Naive thymus-derived CD8-positive, alpha-beta T cell (primary cell): ENCODE data around the gene PRXL2B. TPM values are rescaled to one million over a fixed set of nuclear protein-coding genes. Genes with fewer than 3 reads are reported as not detected.

Experiments
- ATAC-seq, 2 donors: fragments of 150-1000 bp; cut with Tn5 transposase in 1 of 2; sonication (Bioruptor Pico), chemical (Tn5 transposase) in 1 of 2; 1 replicate in 1 of 2; 2 replicates in 1 of 2; pipeline ENCODE4 v1.10.0; 2021; ENCODE audit warnings: mild to moderate bottlenecking in 2 of 2, moderate library complexity in 2 of 2
- POLR2A ChIA-PET: fragments of 350-600 bp; sonication (Branson Sonifier 250); formaldehyde crosslinking; loops from one replicate; lab custom pipeline; 2021; ENCODE audit warnings: antibody characterized with exemption; lab: Charles Lee
- DNase-seq, 10 donors: peaks; one replicate each; pipeline versions ENCODE4 v3.0.0 to v3.0.0-alpha.2; 2020 to 2022
- H3K27ac Mint-ChIP-seq, 10 donors: one replicate each; pipeline ENCODE4 v1.8.0; 2020 to 2022; ENCODE audit warnings: mild to moderate bottlenecking in 10 of 10, mixed read lengths in 10 of 10, moderate library complexity in 4 of 10, inconsistent platforms in 1 of 10
- H3K27me3 Mint-ChIP-seq, 5 donors: one replicate each; pipeline ENCODE4 v1.8.0; 2021 to 2022; ENCODE audit warnings: mixed read lengths in 5 of 5
- H3K36me3 Mint-ChIP-seq, 3 donors: one replicate each; pipeline ENCODE4 v1.8.0; 2020 to 2022; ENCODE audit warnings: mixed read lengths in 3 of 3, mild to moderate bottlenecking in 2 of 3, inconsistent platforms in 1 of 3
- H3K4me1 Mint-ChIP-seq, 4 donors: one replicate each; pipeline ENCODE4 v1.8.0; 2021 to 2022; ENCODE audit warnings: mixed read lengths in 4 of 4
- H3K4me3 Mint-ChIP-seq, 10 donors: one replicate each; pipeline ENCODE4 v1.8.0; 2020 to 2022; ENCODE audit warnings: mild to moderate bottlenecking in 10 of 10, mixed read lengths in 10 of 10, moderate library complexity in 6 of 10, inconsistent platforms in 1 of 10
- H3K9me3 Mint-ChIP-seq, 9 donors: one replicate each; pipeline ENCODE4 v1.8.0; 2020 to 2022; ENCODE audit warnings: mixed read lengths in 9 of 9, mild to moderate bottlenecking in 3 of 9, inconsistent platforms in 1 of 9, moderate library complexity in 1 of 9
- polyA plus RNA-seq, 3 donors: library from polyadenylated mRNA; unstranded; fragments of 300-500 nt; fragmentation: Illumina TruSeq; gene quantifications; one replicate each; pipeline ENCODE4 v1.2.3, GENCODE V29; 2021
- total RNA-seq, 8 experiments: library from RNA in 2 of 8; stranded (reverse) in 2 of 8; gene quantifications; one replicate each; pipeline ENCODE4 v1.2.3 and lab custom pipeline; 2021 to 2026

Gene PRXL2B
- total and polyA plus RNA-seq, 5 experiments from 2014 or later = 20.6 to 45.4 (median 37.5) TPM

DNA sequence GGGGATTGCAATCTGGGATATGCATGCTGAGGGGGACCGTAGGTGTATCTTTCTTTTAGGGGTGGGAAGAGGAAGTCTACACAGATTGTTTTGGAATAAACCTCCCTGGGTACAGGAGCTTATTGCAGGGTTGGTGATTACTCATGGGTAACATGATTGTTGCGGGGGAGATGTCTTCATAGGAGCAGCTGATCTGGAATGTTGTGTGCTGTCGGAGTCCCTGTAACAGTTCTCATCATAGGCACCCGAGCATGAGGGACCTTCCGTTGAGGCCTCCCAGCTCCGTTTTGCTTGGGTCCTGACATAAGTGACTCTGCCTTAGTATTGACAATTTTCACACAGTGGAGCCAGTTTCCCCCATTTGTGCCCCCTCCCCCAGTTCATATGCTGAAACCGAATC is 4.2 kb upstream of the PRXL2B start:
- POLR2A ChIA-PET = interaction anchor here (0.7 to 13.6 kb wide), 5 partner anchors 22 to 168 kb away, joined by 3 to 408 read pairs (median 65); partner anchors contain the start of genes PANK4, PEX10 and TNFRSF14
- H3K27me3 Mint-ChIP-seq = no peaks in the 10 kb centered on the region

DNA sequence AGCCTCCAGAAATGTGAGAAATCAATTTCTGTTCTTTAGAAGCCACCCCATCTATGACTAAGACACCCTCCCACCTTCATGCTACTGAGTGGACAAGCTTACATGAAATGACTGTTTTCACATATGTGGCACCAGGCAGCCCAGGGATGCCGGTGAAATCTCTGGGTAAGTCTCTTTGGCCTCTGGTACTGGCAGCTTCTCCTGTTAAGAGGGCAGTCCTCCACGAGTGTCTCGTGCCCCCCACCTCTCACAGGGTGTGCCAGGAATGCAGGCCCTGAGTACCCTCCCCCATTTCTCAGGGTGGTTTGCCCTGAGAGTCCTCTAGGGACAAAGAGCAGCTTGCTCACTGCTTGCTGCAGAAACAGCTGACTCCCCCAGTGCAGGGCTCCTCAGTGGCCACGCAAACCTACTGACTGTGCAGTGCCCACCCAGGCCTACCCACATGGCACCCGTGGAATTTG is 3.2 kb upstream of the PRXL2B start:
- ATAC-seq = no peak
- POLR2A ChIA-PET = interaction anchor here (1.1 to 13.6 kb wide), 7 partner anchors 11 to 384 kb away, joined by 4 to 408 read pairs (median 65); partner anchors contain the start of genes PANK4, PEX10 and TNFRSF14
- Mint-ChIP-seq H3K27ac (peak overlapping the region; percentile 87 to 99 (median 96)), H3K27me3 (no peaks in the 10 kb centered on the region), H3K4me3 (peak overlapping the region in 9 of 10 donors; percentile 26 to 96 (median 88)), H3K36me3 (no peaks in the 10 kb centered on the region), H3K4me1 (peaks cover 34 to 71% (median 66%) of the 10 kb centered on the region in 4 donors), H3K9me3 (no peaks in the 10 kb centered on the region)
- peak in 2 of 10 donors; percentile 1 to 53 for DNase-seq

More for the DNA sequence above, 4.2 kb upstream of the PRXL2B start:
- H3K4me3 Mint-ChIP-seq = peak overlapping the region in 1 of 10 donors; percentile 52
- H3K36me3 Mint-ChIP-seq = no peaks in the 10 kb centered on the region
- ATAC-seq = no peak
- H3K27ac Mint-ChIP-seq = peak overlapping the region; percentile 72 to 99 (median 94)
- H3K9me3 Mint-ChIP-seq = no peaks in the 10 kb centered on the region
- H3K4me1 Mint-ChIP-seq = peaks cover 33 to 77% (median 71%) of the 10 kb centered on the region in 4 donors
- DNase-seq = no peak

DNA sequence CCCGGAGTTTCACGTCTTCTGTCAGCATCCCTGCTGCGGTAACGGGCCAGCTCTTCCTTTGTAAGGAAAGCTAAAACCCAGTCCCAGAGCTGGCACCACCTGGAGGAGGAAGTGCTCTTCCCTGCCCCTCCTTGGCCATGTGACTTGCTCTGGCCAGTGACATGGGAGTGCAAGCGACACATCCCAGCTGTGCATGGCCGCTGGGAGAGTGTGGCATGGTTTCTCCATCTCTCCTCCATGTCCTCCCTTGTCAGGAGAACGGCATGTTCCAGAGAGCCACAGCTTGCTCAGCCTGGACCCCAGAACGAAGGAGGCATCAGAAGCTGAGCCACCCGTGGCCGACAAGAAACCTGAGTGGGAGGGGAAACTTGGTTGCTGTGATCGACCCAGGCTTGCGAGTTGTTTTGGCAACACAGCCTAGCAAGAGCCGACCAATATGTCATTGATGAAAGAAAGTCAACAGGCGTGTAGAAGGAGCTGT is 2.7 kb upstream of the PRXL2B start:
- peak overlapping the region; percentile 87 to 99 (median 96) for H3K27ac Mint-ChIP-seq
- ATAC-seq (peak; percentile 31 to 45), DNase-seq (peak in 9 of 10 donors; percentile 39 to 83 (median 72))
- peak overlapping the region; percentile 27 to 96 (median 90) for H3K4me3 Mint-ChIP-seq
- no peaks in the 10 kb centered on the region for H3K9me3 Mint-ChIP-seq
- peaks cover 29 to 65% (median 60%) of the 10 kb centered on the region in 4 donors for H3K4me1 Mint-ChIP-seq
- H3K27me3 Mint-ChIP-seq = no peaks in the 10 kb centered on the region
- no peaks in the 10 kb centered on the region for H3K36me3 Mint-ChIP-seq
- POLR2A ChIA-PET = interaction anchor here (0.7 to 13.6 kb wide), 9 partner anchors 12 to 385 kb away, joined by 3 to 408 read pairs (median 50); partner anchors contain the start of genes PANK4, PEX10 and TNFRSF14

DNA sequence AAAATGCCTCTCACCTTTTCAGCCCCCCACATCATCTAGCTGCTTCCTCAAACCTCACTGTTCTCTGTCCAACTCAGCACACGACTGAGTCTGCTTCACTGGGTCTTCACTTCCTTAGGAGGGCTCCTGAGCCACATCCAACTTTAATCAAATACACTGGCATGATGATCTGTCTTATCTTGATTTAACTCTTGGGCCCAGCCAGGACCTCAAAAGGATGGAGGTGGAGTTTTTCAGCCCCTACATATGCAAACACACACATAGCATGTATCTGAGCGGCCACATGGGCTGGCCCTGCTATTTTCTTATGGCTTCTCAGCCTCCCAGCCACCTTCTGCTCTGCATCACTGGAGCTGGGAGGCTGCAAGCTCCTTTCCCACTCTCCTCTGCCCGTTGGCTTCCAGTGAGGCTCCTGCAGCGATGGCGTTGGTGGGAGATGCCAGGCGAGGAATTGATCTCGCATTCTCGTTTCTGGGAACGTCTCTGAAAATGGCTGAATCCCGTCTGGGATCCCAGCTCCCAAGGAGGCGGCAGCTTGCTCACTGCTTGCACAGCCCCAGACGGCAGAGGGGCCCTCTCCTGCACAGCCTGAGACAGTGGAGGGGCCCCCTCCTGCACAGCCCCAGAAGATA is 1.8 kb upstream of the PRXL2B start:
- no peaks in the 10 kb centered on the region for H3K27me3 Mint-ChIP-seq
- peaks cover 0 to 6% (median 3%) of the 10 kb centered on the region in 3 donors for H3K36me3 Mint-ChIP-seq
- ATAC-seq = no peak
- H3K9me3 Mint-ChIP-seq = no peaks in the 10 kb centered on the region
- POLR2A ChIA-PET = interaction anchor here (0.7 to 13.6 kb wide), 20 partner anchors 7 to 386 kb away, joined by 3 to 408 read pairs (median 7); partner anchors contain the start of genes MORN1, PANK4, PEX10 and RER1
- peak overlapping the region; percentile 87 to 99 (median 96) for H3K27ac Mint-ChIP-seq
- DNase-seq = peak in 5 of 10 donors; percentile 13 to 44 (median 22)
- peaks cover 27 to 56% (median 54%) of the 10 kb centered on the region in 4 donors for H3K4me1 Mint-ChIP-seq
- peak overlapping the region; percentile 84 to 96 (median 90) for H3K4me3 Mint-ChIP-seq

GRCh38 chr1:2585318-2586092 is 1.1 kb upstream of the PRXL2B start:
- peak overlapping the region; percentile 84 to 96 (median 90) for H3K4me3 Mint-ChIP-seq
- H3K27me3 Mint-ChIP-seq = no peaks in the 10 kb centered on the region
- H3K4me1 Mint-ChIP-seq = peaks cover 27 to 53% (median 49%) of the 10 kb centered on the region in 4 donors
- POLR2A ChIA-PET = interaction anchor here (0.7 to 13.6 kb wide), 22 partner anchors 8 to 358 kb away, joined by 3 to 408 read pairs (median 4); partner anchors contain the start of genes MORN1, PANK4, PEX10 and RER1
- peaks cover 0 to 11% (median 3%) of the 10 kb centered on the region in 3 donors for H3K36me3 Mint-ChIP-seq
- DNase-seq (peak; percentile 61 to 89 (median 80)), ATAC-seq (peak; percentile 51 to 63)
- no peaks in the 10 kb centered on the region for H3K9me3 Mint-ChIP-seq
- H3K27ac Mint-ChIP-seq = peak overlapping the region; percentile 87 to 99 (median 96)

DNA sequence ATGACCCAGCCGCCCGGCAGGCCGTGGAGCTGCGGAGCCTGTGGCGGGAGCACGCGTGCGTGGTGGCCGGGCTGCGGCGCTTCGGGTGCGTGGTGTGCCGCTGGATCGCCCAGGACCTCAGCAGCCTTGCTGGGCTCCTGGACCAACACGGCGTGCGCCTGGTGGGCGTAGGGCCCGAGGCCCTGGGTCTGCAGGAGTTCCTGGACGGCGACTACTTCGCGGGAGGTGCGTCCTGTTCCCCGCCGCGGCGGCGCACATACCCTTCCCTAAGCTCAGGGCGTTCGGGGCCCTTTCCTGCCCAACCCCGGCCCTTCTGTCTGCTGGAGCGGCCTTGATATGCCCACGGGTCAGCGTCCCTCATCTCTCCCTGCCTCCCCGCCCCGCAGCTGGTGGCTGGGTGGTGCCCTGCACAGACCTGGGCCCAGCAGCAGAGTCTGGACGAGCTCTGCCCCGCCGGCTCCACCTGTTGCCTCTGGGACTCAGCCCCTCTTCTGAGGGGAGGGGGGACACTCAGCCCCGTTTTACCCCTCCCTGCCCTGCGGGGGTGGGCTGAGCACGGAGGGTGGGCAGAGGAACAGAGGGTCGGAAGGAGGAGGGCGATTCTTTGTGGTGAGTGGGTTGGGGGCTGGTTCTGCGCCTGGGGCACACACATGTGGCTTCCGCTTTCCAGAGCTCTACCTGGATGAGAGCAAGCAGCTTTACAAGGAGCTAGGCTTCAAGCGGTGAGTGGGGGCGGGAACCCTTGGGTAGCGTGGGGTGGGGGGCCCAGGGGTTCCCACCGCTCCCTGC is 688 bp downstream of the PRXL2B start:
- DNase-seq (peak in 5 of 10 donors; percentile 9 to 70 (median 33)), ATAC-seq (peak in 1 of 2 donors; percentile 0)
- Mint-ChIP-seq H3K36me3 (peaks cover 0 to 11% (median 3%) of the 10 kb centered on the region in 3 donors), H3K27me3 (no peaks in the 10 kb centered on the region), H3K9me3 (no peaks in the 10 kb centered on the region), H3K4me1 (peaks cover 22 to 47% (median 37%) of the 10 kb centered on the region in 4 donors), H3K4me3 (peak overlapping the region; percentile 65 to 91 (median 80)), H3K27ac (peak overlapping the region in 9 of 10 donors; percentile 20 to 89 (median 56))
- POLR2A ChIA-PET = interaction anchor here (0.8 to 13.6 kb wide), 10 partner anchors 10 to 172 kb away, joined by 3 to 408 read pairs (median 44); partner anchors contain the start of genes PANK4, PEX10 and TNFRSF14

- ATAC-seq = no peak
- DNase-seq = peak in 1 of 10 donors; percentile 62
- Mint-ChIP-seq H3K9me3 (no peaks in the 10 kb centered on the region), H3K36me3 (peaks cover 0 to 11% (median 3%) of the 10 kb centered on the region in 3 donors), H3K27ac (peak overlapping the region in 5 of 10 donors; percentile 35 to 86 (median 72)), H3K4me3 (peak overlapping the region; percentile 69 to 91 (median 80)), H3K4me1 (peaks cover 23 to 49% (median 32%) of the 10 kb centered on the region in 4 donors), H3K27me3 (no peaks in the 10 kb centered on the region)
- POLR2A ChIA-PET = interaction anchor here (0.8 to 13.6 kb wide), 9 partner anchors 10 to 173 kb away, joined by 3 to 408 read pairs (median 38); partner anchors contain the start of genes PANK4, PEX10 and TNFRSF14
Observed at GRCh38 chr1:2587860-2588571, 1.4 kb downstream of the PRXL2B start.

- DNase-seq (peak in 1 of 10 donors; percentile 61), ATAC-seq (no peak)
- POLR2A ChIA-PET = interaction anchor here (6.6 to 13.6 kb wide), 2 partner anchors 29 to 174 kb away, joined by 65 to 408 read pairs; partner anchors contain the start of genes PEX10 and TNFRSF14
- H3K4me3 Mint-ChIP-seq = peak overlapping the region in 8 of 10 donors; percentile 7 to 72 (median 42)
- peak overlapping the region in 2 of 10 donors; percentile 56 to 77 for H3K27ac Mint-ChIP-seq
- H3K4me1 Mint-ChIP-seq = peaks cover 15 to 41% (median 26%) of the 10 kb centered on the region in 4 donors
- peaks cover 0 to 11% (median 3%) of the 10 kb centered on the region in 3 donors for H3K36me3 Mint-ChIP-seq
- no peaks in the 10 kb centered on the region for H3K9me3 Mint-ChIP-seq
- no peaks in the 10 kb centered on the region for H3K27me3 Mint-ChIP-seq
Observed at GRCh38 chr1:2588661-2589430, 2.3 kb downstream of the PRXL2B start.

DNA sequence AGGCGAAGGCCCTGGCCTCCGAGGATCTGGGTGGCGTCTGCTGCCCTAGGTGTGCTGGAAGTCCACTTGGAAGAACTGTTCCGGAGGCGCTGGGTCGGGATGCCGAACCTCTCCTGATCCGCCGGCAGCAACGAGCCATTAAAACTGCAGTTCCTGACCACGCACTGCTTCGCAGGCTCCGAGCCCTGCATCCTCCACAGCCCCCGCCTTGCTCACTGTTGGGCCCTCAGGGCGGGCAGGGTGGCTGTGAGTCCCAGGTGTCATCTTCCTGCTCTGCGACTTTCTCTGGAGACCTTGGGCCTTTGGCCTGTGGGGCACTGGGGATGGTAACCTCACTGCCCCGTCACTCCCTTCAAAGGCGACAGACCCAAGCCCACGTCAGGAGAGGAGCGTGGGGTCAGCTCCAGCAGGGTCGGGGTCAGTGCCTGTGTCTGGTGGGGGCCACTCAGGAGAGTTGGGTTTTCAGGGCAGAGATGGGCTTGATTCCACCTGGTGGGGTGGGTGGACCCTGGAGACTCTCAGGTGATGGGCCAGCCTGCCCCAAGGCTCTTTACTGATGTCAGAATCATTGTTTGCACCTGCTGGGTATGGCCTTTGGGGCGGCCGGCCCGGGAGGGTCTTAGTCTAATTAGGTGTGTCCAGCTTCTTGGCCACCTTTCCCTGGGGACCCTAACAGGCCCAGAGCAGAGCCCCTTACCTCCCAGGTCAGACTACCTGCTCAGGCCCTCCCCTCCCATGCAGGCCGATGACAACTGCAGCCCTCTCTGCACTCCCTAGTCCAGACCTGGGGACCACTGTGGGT is 3.1 kb downstream of the PRXL2B start:
- DNase-seq (peak in 1 of 10 donors; percentile 49), ATAC-seq (no peak)
- Mint-ChIP-seq H3K4me3 (peak overlapping the region in 4 of 10 donors; percentile 22 to 70 (median 36)), H3K27me3 (no peaks in the 10 kb centered on the region), H3K27ac (peak overlapping the region in 4 of 10 donors; percentile 12 to 65 (median 18)), H3K4me1 (peaks cover 7 to 33% (median 19%) of the 10 kb centered on the region in 4 donors), H3K9me3 (no peaks in the 10 kb centered on the region), H3K36me3 (peaks cover 0 to 11% (median 3%) of the 10 kb centered on the region in 3 donors)
- POLR2A ChIA-PET = interaction anchor here (13.6 kb wide), 1 partner anchor 30 kb away, joined by 408 read pairs; the partner anchor contains the start of gene TNFRSF14
